ENCODE data around the gene RAP1GAP2.

Gene RAP1GAP2

DNA sequence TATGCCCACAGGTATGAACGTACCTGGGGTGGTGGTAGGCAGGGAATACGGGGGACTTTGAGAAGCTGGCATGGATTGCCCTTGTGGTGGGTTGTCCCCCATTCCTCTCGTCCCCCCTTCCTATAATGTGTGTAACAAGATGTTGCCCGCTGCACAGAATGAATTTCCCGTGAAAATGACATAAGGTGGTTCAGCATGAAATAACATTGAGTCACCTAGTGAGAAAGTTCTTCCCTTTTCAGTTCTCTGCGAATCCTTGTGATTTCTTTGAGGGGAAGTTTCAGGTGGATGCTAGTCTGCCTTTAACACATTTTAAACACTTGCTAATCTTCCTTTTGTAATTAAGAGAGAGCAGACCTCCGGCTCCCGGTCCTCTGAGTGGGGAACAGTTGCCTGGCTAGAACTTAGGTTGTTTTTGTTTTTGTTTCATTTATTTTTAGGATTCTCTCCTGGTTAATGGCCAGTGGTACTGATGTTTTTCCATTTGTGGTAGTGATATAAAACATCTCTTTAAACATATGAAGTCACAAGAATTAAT is 58.9 kb downstream of the RAP1GAP2 start:
- peaks cover 6% of the 10 kb centered on the region; the same call in 1 of the 2 replicates for H3K36me3 ChIP-seq (ENCODE audit: control insufficient read depth, insufficient read depth, low read length)
- H3K4me1 ChIP-seq (ENCODE audit: control insufficient read depth, insufficient read depth, low read length) = peaks cover 26% of the 10 kb centered on the region
- H3K9ac ChIP-seq (ENCODE audit: low read depth, low read length) = peak overlapping the region; percentile 56
- peak overlapping the region; percentile 43 for H3K27ac ChIP-seq (ENCODE audit: low read depth, low read length)
- H3K4me3 ChIP-seq (ENCODE audit: low read depth, low read length) = peak overlapping the region; percentile 96
- no peaks in the 10 kb centered on the region for H3K9me3 ChIP-seq (ENCODE audit: control insufficient read depth, insufficient read depth, low read length)
- H3K27me3 ChIP-seq (ENCODE audit: control insufficient read depth, insufficient read depth, low read length) = peaks cover 8% of the 10 kb centered on the region; the same call in 1 of the 2 replicates

DNA sequence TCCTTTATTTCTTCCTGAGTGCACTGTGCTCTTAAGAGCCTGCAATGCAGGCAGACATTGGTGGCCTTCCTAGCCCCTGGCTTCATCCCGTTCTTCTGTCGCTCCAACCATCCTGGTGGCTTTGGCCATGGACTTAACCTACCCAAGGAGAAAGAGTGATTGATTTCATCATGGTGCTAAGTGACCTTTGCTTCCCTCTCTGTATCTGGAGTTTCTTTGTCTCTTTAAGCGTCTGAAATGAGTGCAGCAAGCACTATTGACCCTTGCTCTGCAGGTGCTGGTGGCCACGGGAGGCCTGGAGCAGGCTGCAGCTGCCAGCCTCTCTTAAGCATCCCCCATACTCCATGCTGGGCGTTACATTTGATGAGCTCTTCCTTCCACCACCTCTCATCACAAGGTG is 60.5 kb downstream of the RAP1GAP2 start:
- H3K4me3 ChIP-seq (ENCODE audit: low read depth, low read length) = no peak overlapping the region
- H3K36me3 ChIP-seq (ENCODE audit: control insufficient read depth, insufficient read depth, low read length) = peaks cover 6% of the 10 kb centered on the region; the same call in 1 of the 2 replicates
- no peaks in the 10 kb centered on the region for H3K9me3 ChIP-seq (ENCODE audit: control insufficient read depth, insufficient read depth, low read length)
- no peak overlapping the region for H3K27ac ChIP-seq (ENCODE audit: low read depth, low read length)
- H3K9ac ChIP-seq (ENCODE audit: low read depth, low read length) = no peak overlapping the region
- peaks cover 30% of the 10 kb centered on the region for H3K4me1 ChIP-seq (ENCODE audit: control insufficient read depth, insufficient read depth, low read length)
- H3K27me3 ChIP-seq (ENCODE audit: control insufficient read depth, insufficient read depth, low read length) = peaks cover 2% of the 10 kb centered on the region; the same call in 1 of the 2 replicates

DNA sequence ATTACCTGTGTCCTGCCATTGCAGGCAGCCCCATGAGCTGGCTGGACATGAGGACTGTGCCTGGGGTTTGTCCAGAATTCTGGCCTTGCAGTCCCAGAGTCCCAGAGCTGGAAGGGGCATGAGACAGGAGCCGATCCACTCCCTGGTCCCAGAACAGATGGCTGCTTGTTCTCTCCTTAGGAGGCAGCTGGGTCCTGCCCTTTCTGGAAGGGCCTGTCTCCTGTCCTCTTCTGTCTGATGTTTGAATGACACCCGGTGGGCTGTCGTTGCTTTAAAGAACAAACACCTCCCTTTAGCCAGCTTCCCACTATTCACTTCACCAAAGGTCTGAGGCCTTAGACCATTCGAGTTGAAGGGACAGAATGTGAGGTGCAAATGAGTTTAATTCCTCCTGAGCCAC is 63.8 kb downstream of the RAP1GAP2 start:
- Histone ChIP-seq H3K36me3 (ENCODE audit: control insufficient read depth, insufficient read depth, low read length) (peaks cover 6% of the 10 kb centered on the region; the same call in 1 of the 2 replicates), H3K4me1 (ENCODE audit: control insufficient read depth, insufficient read depth, low read length) (peaks cover 36% of the 10 kb centered on the region), H3K4me3 (ENCODE audit: low read depth, low read length) (no peak overlapping the region), H3K27ac (ENCODE audit: low read depth, low read length) (no peak overlapping the region), H3K27me3 (ENCODE audit: control insufficient read depth, insufficient read depth, low read length) (no peaks in the 10 kb centered on the region), H3K9ac (ENCODE audit: low read depth, low read length) (no peak overlapping the region), H3K9me3 (ENCODE audit: control insufficient read depth, insufficient read depth, low read length) (no peaks in the 10 kb centered on the region)

DNA sequence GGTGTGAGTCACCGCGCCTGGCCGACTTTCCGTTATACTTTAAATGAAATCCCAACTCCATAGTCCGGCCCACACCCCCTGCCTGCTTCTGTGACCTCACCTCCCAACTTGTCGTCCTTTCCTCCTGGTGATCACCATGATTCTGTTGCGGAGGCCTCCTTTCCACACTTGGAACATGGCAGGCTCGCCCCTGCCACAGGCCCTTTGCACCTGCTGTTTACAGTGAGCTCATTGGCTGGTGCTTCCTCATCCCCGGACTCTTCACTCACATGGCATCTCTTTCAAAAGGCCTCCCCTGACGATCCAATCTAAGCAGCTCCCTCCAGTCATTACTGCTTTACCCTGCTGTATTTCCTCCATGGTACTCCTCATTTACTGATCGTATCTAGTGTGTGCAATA is 64.6 kb downstream of the RAP1GAP2 start:
- H3K27ac ChIP-seq (ENCODE audit: low read depth, low read length) = no peak overlapping the region
- no peaks in the 10 kb centered on the region for H3K9me3 ChIP-seq (ENCODE audit: control insufficient read depth, insufficient read depth, low read length)
- H3K27me3 ChIP-seq (ENCODE audit: control insufficient read depth, insufficient read depth, low read length) = no peaks in the 10 kb centered on the region
- no peak overlapping the region for H3K4me3 ChIP-seq (ENCODE audit: low read depth, low read length)
- peaks cover 6% of the 10 kb centered on the region; the same call in 1 of the 2 replicates for H3K36me3 ChIP-seq (ENCODE audit: control insufficient read depth, insufficient read depth, low read length)
- no peak overlapping the region for H3K9ac ChIP-seq (ENCODE audit: low read depth, low read length)
- H3K4me1 ChIP-seq (ENCODE audit: control insufficient read depth, insufficient read depth, low read length) = peaks cover 32% of the 10 kb centered on the region

DNA sequence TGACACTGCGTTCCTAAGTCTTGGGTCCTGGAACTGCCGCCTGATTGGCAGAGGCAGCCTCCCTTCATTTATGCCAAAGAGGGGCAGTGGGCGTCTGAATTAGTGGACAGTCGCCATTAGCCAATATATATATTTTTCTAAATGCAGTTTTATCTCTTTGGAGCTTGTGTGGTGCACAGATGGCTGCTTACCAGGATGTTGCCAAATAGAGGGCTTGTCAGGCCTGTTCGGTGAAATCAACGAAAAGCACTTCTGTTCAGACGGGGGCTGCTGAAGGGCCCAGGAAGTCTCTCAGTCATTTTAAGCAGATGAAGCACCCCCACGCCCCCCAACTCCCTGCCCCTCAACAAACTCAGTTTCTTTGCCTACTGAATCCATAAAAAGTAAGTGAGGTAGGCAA is 66.0 kb downstream of the RAP1GAP2 start:
- Histone ChIP-seq H3K9ac (ENCODE audit: low read depth, low read length) (no peak overlapping the region), H3K36me3 (ENCODE audit: control insufficient read depth, insufficient read depth, low read length) (peaks cover under 1% of the 10 kb centered on the region; the same call in 1 of the 2 replicates), H3K4me3 (ENCODE audit: low read depth, low read length) (no peak overlapping the region), H3K9me3 (ENCODE audit: control insufficient read depth, insufficient read depth, low read length) (no peaks in the 10 kb centered on the region), H3K27ac (ENCODE audit: low read depth, low read length) (no peak overlapping the region), H3K27me3 (ENCODE audit: control insufficient read depth, insufficient read depth, low read length) (no peaks in the 10 kb centered on the region), H3K4me1 (ENCODE audit: control insufficient read depth, insufficient read depth, low read length) (peaks cover 21% of the 10 kb centered on the region)

DNA sequence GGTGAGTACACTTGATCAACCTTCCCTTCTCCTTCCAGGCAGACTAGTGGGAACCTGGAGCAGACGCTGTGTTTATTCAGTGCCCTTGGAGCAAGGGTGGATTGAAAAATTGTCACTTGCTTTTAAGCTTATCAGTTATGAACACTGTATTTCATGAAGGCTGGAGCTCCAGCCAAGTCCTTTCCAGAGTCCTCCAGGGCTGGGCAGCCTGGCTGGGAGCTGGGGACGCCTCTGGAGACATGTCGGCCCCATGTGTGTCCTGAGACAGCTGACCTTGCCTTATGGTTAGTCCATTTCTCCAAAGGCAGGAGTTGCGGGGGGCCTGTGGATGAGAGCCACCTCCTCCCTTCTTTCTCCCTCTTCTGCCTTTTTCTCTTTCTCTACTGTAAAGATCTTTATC is 67.0 kb downstream of the RAP1GAP2 start:
- Histone ChIP-seq H3K27ac (ENCODE audit: low read depth, low read length) (no peak overlapping the region), H3K9ac (ENCODE audit: low read depth, low read length) (no peak overlapping the region), H3K27me3 (ENCODE audit: control insufficient read depth, insufficient read depth, low read length) (no peaks in the 10 kb centered on the region), H3K36me3 (ENCODE audit: control insufficient read depth, insufficient read depth, low read length) (no peaks in the 10 kb centered on the region), H3K9me3 (ENCODE audit: control insufficient read depth, insufficient read depth, low read length) (no peaks in the 10 kb centered on the region), H3K4me3 (ENCODE audit: low read depth, low read length) (no peak overlapping the region), H3K4me1 (ENCODE audit: control insufficient read depth, insufficient read depth, low read length) (peaks cover 29% of the 10 kb centered on the region)

DNA sequence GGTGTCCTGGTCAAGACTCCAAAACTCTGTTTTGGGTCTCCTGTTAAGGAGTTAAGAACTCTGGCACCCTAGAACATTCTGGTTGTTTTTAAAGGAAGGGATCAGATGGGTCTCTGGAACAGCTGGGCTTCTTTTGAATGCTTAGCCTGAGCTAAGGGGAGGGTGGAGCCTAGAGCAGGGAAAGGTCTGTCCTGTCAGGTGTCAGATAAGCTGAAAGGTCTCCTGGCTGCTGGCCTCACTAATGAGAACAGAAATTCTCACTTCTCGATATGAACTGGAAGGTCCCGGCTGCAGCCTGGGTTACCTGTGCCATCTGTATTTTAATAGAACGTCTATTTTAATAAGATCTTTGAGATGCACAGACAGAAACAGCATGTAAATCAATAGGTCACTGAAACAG is 69.0 kb downstream of the RAP1GAP2 start:
- Histone ChIP-seq H3K27ac (ENCODE audit: low read depth, low read length) (no peak overlapping the region), H3K27me3 (ENCODE audit: control insufficient read depth, insufficient read depth, low read length) (no peaks in the 10 kb centered on the region), H3K9ac (ENCODE audit: low read depth, low read length) (no peak overlapping the region), H3K36me3 (ENCODE audit: control insufficient read depth, insufficient read depth, low read length) (no peaks in the 10 kb centered on the region), H3K4me3 (ENCODE audit: low read depth, low read length) (no peak overlapping the region), H3K4me1 (ENCODE audit: control insufficient read depth, insufficient read depth, low read length) (peaks cover 24% of the 10 kb centered on the region), H3K9me3 (ENCODE audit: control insufficient read depth, insufficient read depth, low read length) (no peaks in the 10 kb centered on the region)

DNA sequence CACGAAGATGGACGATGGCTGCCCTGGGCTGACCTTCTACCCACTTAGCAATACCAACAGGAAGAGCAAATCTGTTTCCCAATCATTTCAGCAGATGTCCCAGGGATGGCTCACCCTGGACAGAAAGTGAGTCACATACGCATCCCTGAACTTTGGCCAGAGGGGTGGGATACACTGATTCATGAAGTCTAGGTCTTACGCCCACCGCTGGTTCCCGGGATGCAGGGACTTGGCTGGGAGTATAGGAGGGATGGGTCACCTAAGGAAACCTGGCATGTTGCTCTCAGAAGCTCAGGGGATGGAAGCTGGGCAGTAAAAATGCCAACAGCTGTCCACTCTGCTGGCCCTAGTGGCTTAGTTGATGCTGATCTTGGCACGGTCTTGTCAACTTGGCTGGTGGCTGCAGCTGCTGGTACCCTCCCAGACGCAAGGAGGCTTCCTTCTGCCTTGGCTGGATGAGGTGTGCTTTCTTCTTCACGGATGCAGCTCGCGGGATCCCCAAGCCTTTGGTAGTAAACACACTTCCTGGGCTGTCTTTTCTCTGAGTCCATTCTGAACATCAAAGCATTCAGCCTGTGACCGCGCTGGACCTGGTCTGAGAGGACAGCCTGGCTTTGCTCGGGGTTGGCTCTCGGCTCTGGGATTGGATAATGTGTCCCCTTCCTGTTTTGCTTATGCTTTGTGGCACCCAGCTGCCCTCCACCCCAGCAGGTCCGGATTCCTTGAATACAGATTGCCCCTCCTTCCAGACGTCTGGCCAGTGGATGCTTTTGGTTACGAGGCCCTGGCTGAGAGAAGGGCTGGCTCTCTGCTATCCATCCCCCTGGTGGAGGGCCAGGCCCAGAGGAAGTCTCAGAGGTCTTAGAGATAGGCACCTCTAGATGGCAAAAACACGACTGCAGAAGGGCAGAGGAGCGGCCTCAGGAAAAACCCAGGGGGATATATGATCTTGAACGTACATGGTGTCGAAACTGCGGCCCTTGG is 71.5 kb downstream of the RAP1GAP2 start:
- Histone ChIP-seq H3K9me3 (ENCODE audit: control insufficient read depth, insufficient read depth, low read length) (no peaks in the 10 kb centered on the region), H3K27me3 (ENCODE audit: control insufficient read depth, insufficient read depth, low read length) (no peaks in the 10 kb centered on the region), H3K4me3 (ENCODE audit: low read depth, low read length) (no peak overlapping the region), H3K9ac (ENCODE audit: low read depth, low read length) (no peak overlapping the region), H3K4me1 (ENCODE audit: control insufficient read depth, insufficient read depth, low read length) (peaks cover 37% of the 10 kb centered on the region), H3K36me3 (ENCODE audit: control insufficient read depth, insufficient read depth, low read length) (no peaks in the 10 kb centered on the region), H3K27ac (ENCODE audit: low read depth, low read length) (peak overlapping the region; percentile 68)

DNA sequence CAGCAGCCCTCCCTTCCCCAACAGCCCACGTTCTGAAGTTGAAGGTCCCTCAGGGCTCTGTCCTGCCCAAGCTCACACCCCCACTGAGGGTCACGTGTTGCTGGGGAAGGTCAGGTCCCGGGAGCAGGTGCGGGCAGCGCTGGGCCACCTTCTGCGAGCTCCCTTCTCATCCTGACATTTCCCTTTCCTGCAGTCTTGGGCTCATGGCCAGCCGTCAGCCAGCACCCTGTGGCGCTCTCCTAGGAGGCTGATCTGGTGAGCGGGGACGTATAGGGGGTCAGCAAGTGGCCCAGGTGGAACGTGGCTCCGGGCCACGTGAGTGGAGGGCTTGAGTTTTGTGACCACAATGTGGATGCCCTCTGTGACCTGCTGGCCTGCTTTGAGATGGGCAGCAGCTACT is 73.4 kb downstream of the RAP1GAP2 start:
- Histone ChIP-seq H3K4me3 (ENCODE audit: low read depth, low read length) (no peak overlapping the region), H3K27me3 (ENCODE audit: control insufficient read depth, insufficient read depth, low read length) (no peaks in the 10 kb centered on the region), H3K9me3 (ENCODE audit: control insufficient read depth, insufficient read depth, low read length) (no peaks in the 10 kb centered on the region), H3K9ac (ENCODE audit: low read depth, low read length) (no peak overlapping the region), H3K36me3 (ENCODE audit: control insufficient read depth, insufficient read depth, low read length) (no peaks in the 10 kb centered on the region), H3K4me1 (ENCODE audit: control insufficient read depth, insufficient read depth, low read length) (peaks cover 38% of the 10 kb centered on the region), H3K27ac (ENCODE audit: low read depth, low read length) (no peak overlapping the region)

DNA sequence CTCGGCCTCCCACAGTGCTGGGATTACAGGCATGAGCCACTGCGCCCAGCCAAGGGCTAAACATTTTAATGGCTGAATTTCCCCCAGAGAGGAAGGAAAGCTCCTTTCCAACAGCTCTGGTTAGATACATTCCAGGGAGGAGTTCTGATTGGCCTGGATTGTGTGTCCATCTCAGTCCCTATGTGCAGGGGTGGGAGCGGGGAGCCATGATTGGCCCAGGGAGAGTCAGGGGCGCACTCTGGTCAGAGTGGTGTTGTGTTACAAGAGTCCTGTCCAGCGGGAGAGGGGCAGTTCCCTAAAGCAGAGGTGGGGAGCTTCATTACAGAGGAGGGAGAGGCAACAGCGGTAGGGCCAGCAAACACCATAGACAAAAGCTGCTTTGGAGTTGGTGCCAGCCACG is 75.0 kb downstream of the RAP1GAP2 start:
- Histone ChIP-seq H3K4me3 (ENCODE audit: low read depth, low read length) (no peak overlapping the region), H3K27ac (ENCODE audit: low read depth, low read length) (peak overlapping the region; percentile 74), H3K9ac (ENCODE audit: low read depth, low read length) (no peak overlapping the region; the same call in 1 of the 2 replicates), H3K9me3 (ENCODE audit: control insufficient read depth, insufficient read depth, low read length) (no peaks in the 10 kb centered on the region), H3K27me3 (ENCODE audit: control insufficient read depth, insufficient read depth, low read length) (no peaks in the 10 kb centered on the region), H3K36me3 (ENCODE audit: control insufficient read depth, insufficient read depth, low read length) (no peaks in the 10 kb centered on the region), H3K4me1 (ENCODE audit: control insufficient read depth, insufficient read depth, low read length) (peaks cover 48% of the 10 kb centered on the region)

DNA sequence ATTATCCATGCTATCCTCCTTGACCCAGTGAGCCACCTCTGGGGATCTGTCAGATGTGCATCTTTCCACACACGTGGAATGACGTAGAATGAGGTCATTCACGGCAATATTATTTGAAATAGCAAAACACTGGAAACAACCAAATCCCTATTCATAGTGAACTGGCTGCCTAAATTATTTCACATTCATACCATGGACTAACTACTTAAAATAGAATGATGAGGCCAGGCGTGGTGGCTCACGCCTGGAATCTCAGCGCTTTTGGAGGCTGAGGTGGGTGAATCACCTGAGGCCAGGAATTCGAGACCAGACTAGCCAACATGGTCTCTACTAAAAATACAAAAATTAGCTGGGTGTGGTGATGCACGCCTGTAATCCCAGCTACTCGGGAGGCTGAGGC is 75.5 kb downstream of the RAP1GAP2 start:
- H3K36me3 ChIP-seq (ENCODE audit: control insufficient read depth, insufficient read depth, low read length) = no peaks in the 10 kb centered on the region
- H3K9ac ChIP-seq (ENCODE audit: low read depth, low read length) = no peak overlapping the region; the same call in 1 of the 2 replicates
- no peaks in the 10 kb centered on the region for H3K9me3 ChIP-seq (ENCODE audit: control insufficient read depth, insufficient read depth, low read length)
- H3K4me1 ChIP-seq (ENCODE audit: control insufficient read depth, insufficient read depth, low read length) = peaks cover 53% of the 10 kb centered on the region
- no peaks in the 10 kb centered on the region for H3K27me3 ChIP-seq (ENCODE audit: control insufficient read depth, insufficient read depth, low read length)
- H3K4me3 ChIP-seq (ENCODE audit: low read depth, low read length) = no peak overlapping the region
- peak overlapping the region; percentile 81 for H3K27ac ChIP-seq (ENCODE audit: low read depth, low read length)
